HG03460 (cell line): ENCODE measurements around the gene TTC23.

ENCODE experiments used
- ATAC-seq: cut with Tn5 transposase; IDR thresholded peaks from one replicate; pipeline ENCODE4 v1.9.1; 2021; ENCODE audit not compliant: unreplicated experiment

TTC23 gene

GRCh38 chr15:99090011-99090699 is 159.2 kb downstream of the TTC23 start:
- peak; percentile 99 for ATAC-seq

- no peak for ATAC-seq
These were observed 161.9 kb downstream of the TTC23 start for GRCh38 chr15:99087405-99087943.

GRCh38 chr15:99086327-99086667 is 163.1 kb downstream of the TTC23 start:
- ATAC-seq: no peak
